Endodermal cell (in vitro differentiated cells): ENCODE results near the gene AKR1C4. TPM values are rescaled to one million over a fixed set of nuclear protein-coding genes. Genes with fewer than 3 reads are reported as not detected.
"Not testable (repeated sequence)": the region's sequence is repeated elsewhere in the genome, so short reads cannot be mapped to it uniquely, and the experiment has no call there.

ENCODE experiments used
- DNase-seq: peaks from one replicate; pipeline ENCODE4 v3.0.0-alpha.2; 2017
- H3K27ac ChIP-seq: 2 replicates; pipeline ENCODE4 v1.5.1; 2013; ENCODE audit warnings: mild to moderate bottlenecking, low read depth, low read length, moderate library complexity
- H3K27me3 ChIP-seq: 2 replicates; pipeline ENCODE4 v1.6.1; 2013; ENCODE audit warnings: mild to moderate bottlenecking, low read length, moderate library complexity; ENCODE audit not compliant: insufficient read depth, control insufficient read depth, poor library complexity, severe bottlenecking
- H3K36me3 ChIP-seq: 2 replicates; pipeline ENCODE4 v1.7.0; 2013; ENCODE audit warnings: mild to moderate bottlenecking, low read length, moderate library complexity; ENCODE audit not compliant: control insufficient read depth, insufficient read depth
- H3K4me1 ChIP-seq: one replicate; pipeline ENCODE4 v1.7.0; 2013; ENCODE audit warnings: low read length; ENCODE audit not compliant: control insufficient read depth, insufficient read depth
- H3K4me3 ChIP-seq: 2 replicates; pipeline ENCODE4 v1.5.1; 2013; ENCODE audit warnings: mild to moderate bottlenecking, low read length, moderate library complexity
- H3K9ac ChIP-seq: 2 replicates; pipeline ENCODE4 v1.6.1; 2013; ENCODE audit warnings: mild to moderate bottlenecking, low read length, moderate library complexity; ENCODE audit not compliant: poor library complexity, severe bottlenecking; ENCODE audit errors: extremely low read depth
- H3K9me3 ChIP-seq: 2 replicates; pipeline ENCODE4 v1.6.1; 2013; ENCODE audit warnings: mild to moderate bottlenecking, low read length, moderate library complexity; ENCODE audit not compliant: control insufficient read depth
- H3K27ac Mint-ChIP-seq: 2 replicates; pipeline ENCODE4 v1.8.0; 2020; ENCODE audit warnings: mixed read lengths
- H3K27me3 Mint-ChIP-seq: 2 replicates; pipeline ENCODE4 v1.8.0; 2021; ENCODE audit warnings: mild to moderate bottlenecking, mixed read lengths; ENCODE audit not compliant: insufficient read depth
- H3K36me3 Mint-ChIP-seq: 2 replicates; pipeline ENCODE4 v1.8.0; 2020; ENCODE audit warnings: low read depth, mixed read lengths
- H3K4me1 Mint-ChIP-seq: 2 replicates; pipeline ENCODE4 v1.8.0; 2020; ENCODE audit warnings: mixed read lengths
- H3K4me3 Mint-ChIP-seq: 2 replicates; pipeline ENCODE4 v1.8.0; 2020; ENCODE audit warnings: mild to moderate bottlenecking, moderate library complexity, mixed read lengths
- H3K9me3 Mint-ChIP-seq: 2 replicates; pipeline ENCODE4 v1.8.0; 2020; ENCODE audit warnings: mild to moderate bottlenecking, mixed read lengths
- CTCF ChIP-seq: fragments of 200-600 bp; sonication (generic); conservative IDR thresholded peaks from 2 replicates; pipeline ENCODE4 v1.5.0; 2021; ENCODE audit warnings: antibody characterized with exemption, mild to moderate bottlenecking
- WGBS, 2 experiments: methylation state at CpG; one replicate each; pipeline versions ENCODE4 v1.1.5 to v1.1.7; 2013; ENCODE audit warnings: missing lambda C conversion rate in 2 of 2, mixed read lengths in 1 of 2; ENCODE audit not compliant: insufficient coverage in 1 of 2, insufficient read length in 1 of 2; 5-methylcytosine and 5-hydroxymethylcytosine counted together
- total RNA-seq, 2 donors: library from RNA; stranded (reverse); fragmentation: NEBNext Ultra II Directional in 1 of 2; extraction: Animal tissue kit (Norgen Biotek cat#: 25700) in 1 of 2; gene quantifications; 2 replicates in 1 of 2; 3 replicates in 1 of 2; pipeline ENCODE4 v1.2.1, GENCODE V29; 2021

The AKR1C4 gene
- total RNA-seq, 2 donors from 2014 or later = not detected

DNA sequence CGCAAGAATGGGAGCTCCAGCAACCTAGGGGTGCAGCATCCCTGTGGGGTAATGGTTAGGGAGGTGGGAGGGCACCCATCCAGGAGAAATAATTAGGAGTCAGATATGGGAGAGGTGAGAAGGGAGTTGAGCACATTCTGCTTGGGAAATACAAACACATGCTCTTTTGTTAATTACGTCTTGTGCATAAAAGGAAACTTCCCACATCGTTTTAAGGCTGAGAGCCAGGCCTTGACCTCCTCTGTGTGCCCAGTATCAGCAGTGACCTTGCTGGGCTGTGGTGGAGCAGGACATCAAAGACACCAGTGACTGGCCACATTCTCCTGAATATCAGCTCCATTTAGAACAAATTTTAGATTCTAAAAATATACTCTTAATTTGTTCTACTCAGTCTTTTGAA is 22.6 kb downstream of the AKR1C4 start:
- Histone ChIP-seq H3K4me1 (no peaks in the 10 kb centered on the region), H3K27ac (no peak overlapping the region), H3K27me3 (no peaks in the 10 kb centered on the region), H3K9me3 (no peaks in the 10 kb centered on the region), H3K4me3 (no peak overlapping the region), H3K36me3 (no peaks in the 10 kb centered on the region), H3K9ac (no peak overlapping the region)
- Mint-ChIP-seq H3K27ac (no peak overlapping the region), H3K27me3 (no peaks in the 10 kb centered on the region), H3K9me3 (peaks cover 30% of the 10 kb centered on the region), H3K4me3 (no peak overlapping the region), H3K4me1 (no peaks in the 10 kb centered on the region), H3K36me3 (peaks cover 4% of the 10 kb centered on the region)
- no peak for DNase-seq
- WGBS, 2 experiments = 85 to 90% methylated on average over 2 to 3 of the region's 3 CpGs
- TF ChIP-seq CTCF = no peak

- H3K4me1 ChIP-seq, H3K4me1 Mint-ChIP-seq, H3K27me3 ChIP-seq, H3K36me3 Mint-ChIP-seq, H3K27me3 Mint-ChIP-seq, H3K9ac ChIP-seq, H3K27ac Mint-ChIP-seq, H3K4me3 ChIP-seq, H3K9me3 ChIP-seq, H3K4me3 Mint-ChIP-seq, DNase-seq, H3K36me3 ChIP-seq, H3K27ac ChIP-seq: not testable (repeated sequence)
- 80 to 100% methylated on average over 3 to 6 of the region's 7 CpGs for whole genome bisulfite sequencing, 2 experiments
- peaks cover 30% of the 10 kb centered on the region for H3K9me3 Mint-ChIP-seq
These were observed 26.3 kb downstream of the AKR1C4 start for GRCh38 chr10:5222942-5223341.

- H3K4me3 Mint-ChIP-seq = no peak overlapping the region
- peaks cover 11% of the 10 kb centered on the region for H3K9me3 Mint-ChIP-seq
- Histone ChIP-seq H3K9me3 (no peaks in the 10 kb centered on the region), H3K27me3 (no peaks in the 10 kb centered on the region), H3K27ac (no peak overlapping the region), H3K4me1 (no peaks in the 10 kb centered on the region), H3K4me3 (no peak overlapping the region), H3K36me3 (no peaks in the 10 kb centered on the region), H3K9ac (no peak overlapping the region)
- TF ChIP-seq CTCF = no peak
- no peaks in the 10 kb centered on the region for H3K27me3 Mint-ChIP-seq
- H3K4me1 Mint-ChIP-seq = no peaks in the 10 kb centered on the region
- 93% methylated on average over 8 of the region's 8 CpGs; no CpG with 5 or more reads in 1 of the 2 experiments for WGBS, 2 experiments
- no peak overlapping the region for H3K27ac Mint-ChIP-seq
- H3K36me3 Mint-ChIP-seq = no peaks in the 10 kb centered on the region
- no peak for DNase-seq
These were observed 32.4 kb downstream of the AKR1C4 start for GRCh38 chr10:5229019-5229418.

DNA sequence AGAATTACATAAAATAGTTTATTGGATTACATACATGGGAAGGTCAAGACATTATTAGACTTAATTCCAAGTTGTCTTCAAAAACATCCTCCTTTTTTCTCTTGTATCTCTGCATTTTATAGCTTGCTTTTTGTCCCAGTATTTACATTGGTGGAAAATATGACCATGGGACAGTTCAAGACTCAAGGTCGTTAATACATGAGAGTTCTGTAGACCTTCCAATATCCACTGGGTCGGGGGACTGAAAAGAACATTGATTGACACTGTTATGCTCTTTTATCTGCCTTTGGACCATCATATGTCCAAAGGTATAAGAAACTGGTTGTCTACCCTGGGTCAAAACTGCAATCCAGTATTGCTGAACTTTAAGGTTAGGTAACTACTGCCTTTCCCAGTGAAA is 36.7 kb downstream of the AKR1C4 start:
- Mint-ChIP-seq H3K27me3 (peaks cover 3% of the 10 kb centered on the region), H3K9me3 (peaks cover 13% of the 10 kb centered on the region), H3K4me3 (no peak overlapping the region), H3K27ac (no peak overlapping the region), H3K4me1 (no peaks in the 10 kb centered on the region), H3K36me3 (no peaks in the 10 kb centered on the region)
- Histone ChIP-seq H3K4me3 (no peak overlapping the region), H3K4me1 (no peaks in the 10 kb centered on the region), H3K27me3 (no peaks in the 10 kb centered on the region), H3K9ac (no peak overlapping the region), H3K36me3 (no peaks in the 10 kb centered on the region), H3K9me3 (no peaks in the 10 kb centered on the region), H3K27ac (no peak overlapping the region)
- 90 to 93% methylated on average over 2 of the region's 2 CpGs for WGBS, 2 experiments
- DNase-seq = no peak
- no peak for TF ChIP-seq CTCF
